Measurements from ENCODE around the gene ARID1B.

Gene ARID1B

DNA sequence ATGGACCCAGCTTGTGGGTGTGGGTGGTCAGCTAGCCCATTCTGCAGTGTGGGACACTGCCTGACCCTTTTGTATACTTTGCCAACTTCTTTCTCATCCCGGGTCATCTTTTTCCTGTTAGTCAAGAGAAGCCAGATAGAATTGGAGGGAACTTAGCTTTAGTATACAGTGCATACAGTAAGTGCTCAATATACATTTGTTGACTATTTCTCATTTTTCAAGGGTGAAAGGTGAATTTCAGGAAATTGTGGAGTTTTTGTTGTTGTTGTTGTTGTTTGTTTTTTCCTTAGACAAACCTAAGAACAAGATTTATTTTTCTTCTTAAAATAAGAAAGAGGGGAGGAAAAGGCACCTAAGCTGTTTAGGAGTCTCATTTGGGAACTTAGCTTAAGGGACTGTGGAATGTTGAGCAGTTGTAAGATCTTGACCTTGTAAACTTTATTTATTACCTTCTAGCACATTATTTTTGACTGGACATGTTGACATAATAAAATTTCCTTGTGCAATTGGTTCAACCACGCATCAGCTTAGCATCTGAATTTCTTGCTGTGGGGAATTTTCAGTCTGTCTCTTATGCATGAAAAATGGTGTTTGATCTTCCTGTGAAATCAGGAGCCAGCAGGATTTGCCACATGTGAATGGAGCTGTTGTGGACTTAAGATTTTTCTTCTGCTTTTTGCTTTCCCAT is 113.6 kb downstream of the ARID1B start:
- TF ChIP-seq POLR2AphosphoS5 (IDR thresholded peaks at IDR 0.05; ENCODE audit: low read depth, low read length), result no peak
- TF ChIP-seq TAF1 (IDR thresholded peaks at IDR 0.05; ENCODE audit: borderline replicate concordance, insufficient read depth, low read length), result no peak
- TF ChIP-seq SIN3A (IDR thresholded peaks at IDR 0.05; ENCODE audit: borderline replicate concordance, insufficient read depth, low read length), result no peak

DNA sequence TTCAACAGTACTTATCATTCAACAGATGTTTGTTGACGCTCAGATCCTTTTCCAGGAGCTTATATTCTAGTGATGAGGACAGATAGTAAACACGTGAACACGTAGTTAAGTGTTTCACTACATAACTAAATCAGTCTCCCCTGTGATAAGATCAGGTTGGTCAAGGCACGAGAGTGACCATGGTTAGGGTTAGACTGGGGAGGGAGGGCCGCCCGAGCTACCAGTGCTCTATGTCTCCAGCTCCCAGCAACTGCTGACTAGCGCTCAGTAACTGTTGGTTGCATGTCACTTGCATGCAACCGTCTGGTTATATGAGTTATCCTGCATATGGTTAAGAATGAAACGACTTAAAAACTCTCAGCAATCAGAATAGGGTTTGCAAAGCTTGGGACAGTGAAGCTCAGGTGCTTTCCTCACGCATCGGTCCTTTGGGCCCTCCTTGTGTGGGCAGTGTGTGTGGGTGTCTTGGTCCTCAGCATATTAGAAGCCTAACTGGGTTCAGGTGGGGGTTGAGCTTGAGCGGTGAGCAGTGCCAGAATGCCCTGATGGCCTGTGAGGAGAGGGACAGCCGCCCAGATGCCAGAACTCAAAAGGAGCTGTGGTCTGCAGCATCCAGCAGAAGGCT is 120.8 kb downstream of the ARID1B start:
- TF ChIP-seq, protein P1, sequence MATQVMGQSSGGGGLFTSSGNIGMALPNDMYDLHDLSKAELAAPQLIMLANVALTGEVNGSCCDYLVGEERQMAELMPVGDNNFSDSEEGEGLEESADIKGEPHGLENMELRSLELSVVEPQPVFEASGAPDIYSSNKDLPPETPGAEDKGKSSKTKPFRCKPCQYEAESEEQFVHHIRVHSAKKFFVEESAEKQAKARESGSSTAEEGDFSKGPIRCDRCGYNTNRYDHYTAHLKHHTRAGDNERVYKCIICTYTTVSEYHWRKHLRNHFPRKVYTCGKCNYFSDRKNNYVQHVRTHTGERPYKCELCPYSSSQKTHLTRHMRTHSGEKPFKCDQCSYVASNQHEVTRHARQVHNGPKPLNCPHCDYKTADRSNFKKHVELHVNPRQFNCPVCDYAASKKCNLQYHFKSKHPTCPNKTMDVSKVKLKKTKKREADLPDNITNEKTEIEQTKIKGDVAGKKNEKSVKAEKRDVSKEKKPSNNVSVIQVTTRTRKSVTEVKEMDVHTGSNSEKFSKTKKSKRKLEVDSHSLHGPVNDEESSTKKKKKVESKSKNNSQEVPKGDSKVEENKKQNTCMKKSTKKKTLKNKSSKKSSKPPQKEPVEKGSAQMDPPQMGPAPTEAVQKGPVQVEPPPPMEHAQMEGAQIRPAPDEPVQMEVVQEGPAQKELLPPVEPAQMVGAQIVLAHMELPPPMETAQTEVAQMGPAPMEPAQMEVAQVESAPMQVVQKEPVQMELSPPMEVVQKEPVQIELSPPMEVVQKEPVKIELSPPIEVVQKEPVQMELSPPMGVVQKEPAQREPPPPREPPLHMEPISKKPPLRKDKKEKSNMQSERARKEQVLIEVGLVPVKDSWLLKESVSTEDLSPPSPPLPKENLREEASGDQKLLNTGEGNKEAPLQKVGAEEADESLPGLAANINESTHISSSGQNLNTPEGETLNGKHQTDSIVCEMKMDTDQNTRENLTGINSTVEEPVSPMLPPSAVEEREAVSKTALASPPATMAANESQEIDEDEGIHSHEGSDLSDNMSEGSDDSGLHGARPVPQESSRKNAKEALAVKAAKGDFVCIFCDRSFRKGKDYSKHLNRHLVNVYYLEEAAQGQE (IDR thresholded peaks at IDR 0.05; ENCODE audit: insufficient read depth in 1 of 2, low read depth in 2 of 2, low read length in 2 of 2), result no peak

DNA sequence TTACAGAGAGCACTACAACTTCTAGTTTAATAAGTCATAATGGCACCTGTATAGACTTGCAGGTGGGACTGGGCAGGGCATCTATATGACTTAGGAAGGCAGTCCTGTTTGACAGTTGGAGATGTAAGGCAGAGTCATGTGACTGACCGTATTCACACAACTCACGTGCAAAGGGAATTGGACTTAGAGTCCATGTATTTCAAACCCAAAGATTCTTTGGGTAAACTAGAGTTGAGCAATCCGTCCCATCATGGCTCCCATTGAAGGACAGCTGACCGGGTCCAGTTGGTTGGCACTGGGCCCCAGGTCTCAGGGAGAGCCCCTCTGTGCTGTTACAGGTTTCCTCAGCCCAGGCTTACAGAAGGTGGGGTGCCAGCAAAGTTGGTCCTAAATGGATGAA is 121.9 kb downstream of the ARID1B start:
- TF ChIP-seq SIN3A (IDR thresholded peaks at IDR 0.05; ENCODE audit: borderline replicate concordance, insufficient read depth, low read length) (no peak), TAF1 (IDR thresholded peaks at IDR 0.05; ENCODE audit: borderline replicate concordance, insufficient read depth, low read length) (no peak), FOXP2 (optimal IDR thresholded peaks at IDR 0.05; ENCODE audit: borderline replicate concordance, extremely low read depth, extremely low read length, insufficient read depth) (no peak), POLR2AphosphoS5 (IDR thresholded peaks at IDR 0.05; ENCODE audit: low read depth, low read length) (no peak)
- TF ChIP-seq, protein P1 (IDR thresholded peaks at IDR 0.05; ENCODE audit: insufficient read depth in 1 of 2, low read depth in 2 of 2, low read length in 2 of 2), result no peak

DNA sequence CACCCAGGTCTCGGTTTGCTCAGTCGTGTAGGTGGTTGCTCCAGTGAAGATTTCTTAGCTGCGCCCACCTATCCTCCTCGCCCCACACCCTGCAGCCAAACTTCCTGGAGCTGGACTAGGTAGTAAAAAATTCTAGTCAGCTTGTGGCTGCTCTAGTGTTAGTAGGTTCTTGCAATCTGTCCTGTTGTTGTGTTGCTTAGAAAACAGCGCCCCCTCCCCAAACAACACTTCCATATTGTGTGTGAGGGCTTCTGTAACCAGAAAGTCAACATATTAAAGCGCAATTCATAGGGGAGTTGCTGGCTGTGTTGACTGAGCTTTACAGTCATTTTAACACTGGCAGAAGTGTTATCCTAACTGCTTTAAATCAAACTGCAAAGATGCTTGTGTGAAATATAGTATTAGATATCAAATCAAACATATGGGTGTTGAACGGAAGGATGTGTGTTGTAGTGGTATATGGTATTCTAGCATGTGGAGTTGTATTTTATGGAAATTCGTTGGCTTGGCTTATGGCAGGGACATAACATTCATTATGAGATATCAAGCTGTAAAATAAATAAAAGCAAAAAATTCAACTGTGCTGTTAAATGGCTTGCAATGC is 122.5 kb downstream of the ARID1B start:
- TF ChIP-seq POLR2AphosphoS5 (IDR thresholded peaks at IDR 0.05; ENCODE audit: low read depth, low read length), result no peak
- TF ChIP-seq, protein P1 (IDR thresholded peaks at IDR 0.05; ENCODE audit: insufficient read depth in 1 of 2, low read depth in 2 of 2, low read length in 2 of 2), result no peak
- no peak for TF ChIP-seq FOXP2 (optimal IDR thresholded peaks at IDR 0.05; ENCODE audit: borderline replicate concordance, extremely low read depth, extremely low read length, insufficient read depth)
- TF ChIP-seq SIN3A (IDR thresholded peaks at IDR 0.05; ENCODE audit: borderline replicate concordance, insufficient read depth, low read length), result no peak
- no peak for TF ChIP-seq TAF1 (IDR thresholded peaks at IDR 0.05; ENCODE audit: borderline replicate concordance, insufficient read depth, low read length)

DNA sequence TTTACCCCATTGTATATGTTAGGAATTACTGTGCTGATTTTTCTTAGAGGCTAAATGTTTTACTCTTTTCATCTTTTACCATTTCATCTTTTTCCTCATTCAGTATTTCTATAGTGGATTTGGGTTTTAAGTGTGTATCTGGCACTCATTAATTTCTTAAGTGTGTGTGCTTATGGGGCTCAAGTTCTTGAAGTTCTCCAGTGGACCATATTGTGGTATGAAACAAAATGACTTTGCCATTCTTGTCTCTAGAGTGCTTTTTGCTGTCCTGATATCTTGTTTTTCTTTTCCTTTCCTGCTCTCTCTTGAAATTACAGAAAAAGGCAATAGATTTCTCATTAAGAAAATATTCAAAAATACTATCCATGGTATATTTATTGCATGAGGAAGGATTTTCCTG is 123.1 kb downstream of the ARID1B start:
- TF ChIP-seq, protein P1 (IDR thresholded peaks at IDR 0.05; ENCODE audit: insufficient read depth in 1 of 2, low read depth in 2 of 2, low read length in 2 of 2), result no peak
- TF ChIP-seq FOXP2 (optimal IDR thresholded peaks at IDR 0.05; ENCODE audit: borderline replicate concordance, extremely low read depth, extremely low read length, insufficient read depth) (no peak), SIN3A (IDR thresholded peaks at IDR 0.05; ENCODE audit: borderline replicate concordance, insufficient read depth, low read length) (no peak), POLR2AphosphoS5 (IDR thresholded peaks at IDR 0.05; ENCODE audit: low read depth, low read length) (no peak), TAF1 (IDR thresholded peaks at IDR 0.05; ENCODE audit: borderline replicate concordance, insufficient read depth, low read length) (no peak)
